Measurements from ENCODE around the gene ARRDC2.

GRCh38 chr19:18016209-18016910 lies 8.4 kb downstream of the ARRDC2 start:
- TF ChIP-seq CTCF (IDR thresholded peaks at IDR 0.05; ENCODE audit: low read depth, low read length, missing input control) (no peak), TAF1 (conservative IDR thresholded peaks at IDR 0.05) (no peak), YY1 (IDR thresholded peaks at IDR 0.05) (no peak), RAD21 (IDR thresholded peaks at IDR 0.05) (no peak), JUND (IDR thresholded peaks at IDR 0.05) (no peak), SP1 (IDR thresholded peaks at IDR 0.05) (no peak), MAX (IDR thresholded peaks at IDR 0.05) (no peak), HNF4A (conservative IDR thresholded peaks at IDR 0.05) (no peak), NR2F2 (IDR thresholded peaks at IDR 0.05) (no peak), HNF4G (IDR thresholded peaks at IDR 0.05) (no peak), REST (IDR thresholded peaks at IDR 0.05) (no peak)
